ENCODE measurements around the gene DPM3.

Gene DPM3

GRCh38 chr1:155134880-155135414 lies 5.4 kb downstream of the DPM3 start (continued):
- no peak for TF ChIP-seq ELK4 (IDR thresholded peaks at IDR 0.05; ENCODE audit: borderline replicate concordance, low read depth, low read length)
- no peak for TF ChIP-seq ZBTB1 (tag by site-specific recombination; IDR thresholded peaks at IDR 0.05)
- TF ChIP-seq, protein P1, sequence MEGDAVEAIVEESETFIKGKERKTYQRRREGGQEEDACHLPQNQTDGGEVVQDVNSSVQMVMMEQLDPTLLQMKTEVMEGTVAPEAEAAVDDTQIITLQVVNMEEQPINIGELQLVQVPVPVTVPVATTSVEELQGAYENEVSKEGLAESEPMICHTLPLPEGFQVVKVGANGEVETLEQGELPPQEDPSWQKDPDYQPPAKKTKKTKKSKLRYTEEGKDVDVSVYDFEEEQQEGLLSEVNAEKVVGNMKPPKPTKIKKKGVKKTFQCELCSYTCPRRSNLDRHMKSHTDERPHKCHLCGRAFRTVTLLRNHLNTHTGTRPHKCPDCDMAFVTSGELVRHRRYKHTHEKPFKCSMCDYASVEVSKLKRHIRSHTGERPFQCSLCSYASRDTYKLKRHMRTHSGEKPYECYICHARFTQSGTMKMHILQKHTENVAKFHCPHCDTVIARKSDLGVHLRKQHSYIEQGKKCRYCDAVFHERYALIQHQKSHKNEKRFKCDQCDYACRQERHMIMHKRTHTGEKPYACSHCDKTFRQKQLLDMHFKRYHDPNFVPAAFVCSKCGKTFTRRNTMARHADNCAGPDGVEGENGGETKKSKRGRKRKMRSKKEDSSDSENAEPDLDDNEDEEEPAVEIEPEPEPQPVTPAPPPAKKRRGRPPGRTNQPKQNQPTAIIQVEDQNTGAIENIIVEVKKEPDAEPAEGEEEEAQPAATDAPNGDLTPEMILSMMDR (tag by site-specific recombination; IDR thresholded peaks at IDR 0.05), result no peak
- peak; percentile 69 for TF ChIP-seq SP7 (tag by site-specific recombination; IDR thresholded peaks at IDR 0.05)
- TF ChIP-seq, protein P2, sequence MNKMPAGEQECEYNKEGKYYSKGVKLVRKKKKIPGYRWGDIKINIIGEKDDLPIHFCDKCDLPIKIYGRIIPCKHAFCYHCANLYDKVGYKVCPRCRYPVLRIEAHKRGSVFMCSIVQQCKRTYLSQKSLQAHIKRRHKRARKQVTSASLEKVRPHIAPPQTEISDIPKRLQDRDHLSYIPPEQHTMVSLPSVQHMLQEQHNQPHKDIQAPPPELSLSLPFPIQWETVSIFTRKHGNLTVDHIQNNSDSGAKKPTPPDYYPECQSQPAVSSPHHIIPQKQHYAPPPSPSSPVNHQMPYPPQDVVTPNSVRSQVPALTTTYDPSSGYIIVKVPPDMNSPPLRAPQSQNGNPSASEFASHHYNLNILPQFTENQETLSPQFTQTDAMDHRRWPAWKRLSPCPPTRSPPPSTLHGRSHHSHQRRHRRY (tag by site-specific recombination; IDR thresholded peaks at IDR 0.05), result no peak
- TF ChIP-seq GLIS2 (tag by site-specific recombination; IDR thresholded peaks at IDR 0.05), result peak; percentile 52
- peak; percentile 87 for TF ChIP-seq KLF9 (tag by site-specific recombination; IDR thresholded peaks at IDR 0.05; ENCODE audit: low read depth)
- TF ChIP-seq ZNF670 (tag by site-specific recombination; IDR thresholded peaks at IDR 0.05; ENCODE audit: low read depth), result no peak
- no peak for TF ChIP-seq ZNF449 (tag by site-specific recombination; IDR thresholded peaks at IDR 0.05)
- no peak for TF ChIP-seq OSR2 (tag by site-specific recombination; IDR thresholded peaks at IDR 0.05)
- 0 out of 2 replicates have a peak, but pooled peaks have one; percentile 43 for TF ChIP-seq PBX3 (CRISPR knock-in tag; IDR thresholded peaks at IDR 0.05)
- TF ChIP-seq ZNF837 (tag by site-specific recombination; IDR thresholded peaks at IDR 0.05), result no peak
- TF ChIP-seq KLF10 (tag by site-specific recombination; IDR thresholded peaks at IDR 0.05), result peak; percentile 96
- TF ChIP-seq SETDB1 (IDR thresholded peaks at IDR 0.05; ENCODE audit: insufficient read length, low read length), result no peak
- peak; percentile 56 for TF ChIP-seq KLF8 (tag by site-specific recombination; IDR thresholded peaks at IDR 0.05)
- TF ChIP-seq SCRT1 (tag by site-specific recombination; IDR thresholded peaks at IDR 0.05; ENCODE audit: borderline replicate concordance), result peak; percentile 89
- no peak for TF ChIP-seq ZNF514 (tag by site-specific recombination; IDR thresholded peaks at IDR 0.05)
- peak; percentile 14; the same call in 1 of the 2 replicates for TF ChIP-seq GLIS1 (tag by site-specific recombination; IDR thresholded peaks at IDR 0.05)
- TF ChIP-seq ZNF658 (tag by site-specific recombination; IDR thresholded peaks at IDR 0.05), result no peak
- no peak for TF ChIP-seq ZNF202 (tag by site-specific recombination; IDR thresholded peaks at IDR 0.05; ENCODE audit: borderline replicate concordance)
- TF ChIP-seq ZNF626 (tag by site-specific recombination; IDR thresholded peaks at IDR 0.05), result no peak
- peak; percentile 84 for TF ChIP-seq SP2 (tag by site-specific recombination; IDR thresholded peaks at IDR 0.05)
- TF ChIP-seq ZSCAN16 (tag by site-specific recombination; IDR thresholded peaks at IDR 0.05), result no peak
- TF ChIP-seq ZBTB17 (tag by site-specific recombination; IDR thresholded peaks at IDR 0.05), result peak; percentile 44
- TF ChIP-seq ZNF600 (tag by site-specific recombination; IDR thresholded peaks at IDR 0.05), result peak; percentile 94
- TF ChIP-seq IKZF3 (tag by site-specific recombination; IDR thresholded peaks at IDR 0.05), result peak; percentile 24; the same call in 1 of the 2 replicates
- no peak for TF ChIP-seq ZNF548 (tag by site-specific recombination; IDR thresholded peaks at IDR 0.05)
- no peak for TF ChIP-seq ZNF280C (tag by site-specific recombination; IDR thresholded peaks at IDR 0.05)
- no peak; the same call in 1 of the 2 replicates for TF ChIP-seq ZNF398 (tag by site-specific recombination; IDR thresholded peaks at IDR 0.05)
- TF ChIP-seq PRDM1 (tag by site-specific recombination; IDR thresholded peaks at IDR 0.05), result peak; percentile 57; the same call in 1 of the 2 replicates
- no peak for TF ChIP-seq ZNF791 (tag by site-specific recombination; IDR thresholded peaks at IDR 0.05)
